Activated CD8-positive, alpha-beta memory T cell treated with anti-CD3 and anti-CD28 coated beads, Interleukin-2, amount 50 U/mL, for 4 hours (primary cell): ENCODE data around the gene ARHGAP18.

Experiments used
- DNase-seq: peaks from one replicate; pipeline ENCODE4 v3.0.0-alpha.2; 2020

The ARHGAP18 gene

GRCh38 chr6:129691043-129691640 is 18.8 kb downstream of the ARHGAP18 start:
- DNase-seq: no peak

- peak; percentile 35 for DNase-seq
Observed at GRCh38 chr6:129686941-129687627, 22.9 kb downstream of the ARHGAP18 start.

- no peak for DNase-seq
Observed at GRCh38 chr6:129685662-129686031, 24.3 kb downstream of the ARHGAP18 start.

DNA sequence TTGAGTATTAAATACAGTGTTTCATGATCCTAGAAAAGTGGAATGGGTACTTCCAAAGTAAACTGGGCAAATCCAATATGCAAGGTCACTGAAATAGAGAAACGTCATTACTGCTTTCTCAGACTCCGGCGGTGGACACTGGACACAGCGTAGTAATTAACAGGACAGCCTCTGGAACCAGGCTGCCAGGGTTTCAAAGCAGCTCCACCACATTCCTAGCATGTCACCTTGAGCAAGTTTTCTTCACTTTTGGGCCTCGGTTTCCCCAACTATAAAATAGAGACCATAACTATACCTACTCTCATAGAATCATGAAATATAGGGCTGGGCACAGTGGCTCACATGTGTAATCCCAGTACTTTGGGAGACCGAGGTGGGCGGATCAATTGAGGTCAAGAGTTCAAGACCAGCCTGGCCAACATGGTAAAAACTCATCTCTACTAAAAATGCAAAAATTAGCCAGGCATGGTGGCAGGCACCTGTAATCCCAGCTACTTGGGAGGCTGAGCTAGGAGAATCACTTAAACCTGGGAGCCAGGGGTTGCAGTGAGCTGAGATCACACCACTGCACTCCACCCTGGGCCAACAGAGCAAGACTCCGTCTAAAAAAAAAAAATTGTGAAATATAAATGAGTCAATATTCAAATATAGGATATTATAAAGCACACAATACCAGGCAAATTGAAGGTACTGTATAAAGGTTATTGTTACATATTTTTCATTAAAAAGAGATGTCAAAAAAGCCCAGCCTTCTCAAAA is 24.9 kb downstream of the ARHGAP18 start:
- no peak for DNase-seq

GRCh38 chr6:129684323-129684884 is 25.6 kb downstream of the ARHGAP18 start:
- DNase-seq: no peak

GRCh38 chr6:129683601-129684322 is 26.2 kb downstream of the ARHGAP18 start:
- DNase-seq: peak; percentile 60

DNA sequence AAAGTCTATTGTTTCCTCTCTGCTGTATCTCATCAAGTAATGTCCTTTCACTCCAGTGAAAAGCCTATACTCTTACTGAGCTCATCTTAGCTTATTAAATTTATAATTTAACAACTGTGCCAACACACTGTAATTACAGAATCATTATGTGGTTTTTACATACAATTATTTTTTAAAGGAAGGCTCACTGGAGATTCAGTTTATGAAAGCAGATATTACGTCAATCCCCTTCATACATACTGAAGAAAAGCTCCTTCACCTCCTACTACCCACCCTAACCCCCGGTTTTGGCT is 28.1 kb downstream of the ARHGAP18 start:
- no peak for DNase-seq

- DNase-seq: no peak
Observed at GRCh38 chr6:129680633-129681032, 29.3 kb downstream of the ARHGAP18 start.

GRCh38 chr6:129679758-129680157 is 30.2 kb downstream of the ARHGAP18 start:
- no peak for DNase-seq

GRCh38 chr6:129679275-129679674 is 30.7 kb downstream of the ARHGAP18 start:
- no peak for DNase-seq

DNA sequence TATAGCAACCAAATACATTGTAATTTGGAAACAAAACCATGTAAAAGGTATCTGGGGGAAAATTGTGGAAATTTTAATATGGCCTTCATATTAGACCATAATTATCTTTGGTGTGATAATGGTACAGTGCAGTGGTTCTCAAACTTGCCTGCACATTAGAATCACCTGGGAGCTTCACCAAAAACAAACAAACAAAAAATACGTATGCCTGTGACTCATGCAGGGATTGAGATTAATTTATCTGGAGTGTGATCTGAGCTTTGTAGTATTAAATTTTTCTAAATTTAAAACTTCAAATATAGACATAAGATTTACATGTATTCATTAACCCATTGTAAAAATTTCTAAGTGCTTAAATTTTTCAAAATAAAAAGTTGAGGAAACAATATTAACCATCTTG is 31.5 kb downstream of the ARHGAP18 start:
- no peak for DNase-seq

DNA sequence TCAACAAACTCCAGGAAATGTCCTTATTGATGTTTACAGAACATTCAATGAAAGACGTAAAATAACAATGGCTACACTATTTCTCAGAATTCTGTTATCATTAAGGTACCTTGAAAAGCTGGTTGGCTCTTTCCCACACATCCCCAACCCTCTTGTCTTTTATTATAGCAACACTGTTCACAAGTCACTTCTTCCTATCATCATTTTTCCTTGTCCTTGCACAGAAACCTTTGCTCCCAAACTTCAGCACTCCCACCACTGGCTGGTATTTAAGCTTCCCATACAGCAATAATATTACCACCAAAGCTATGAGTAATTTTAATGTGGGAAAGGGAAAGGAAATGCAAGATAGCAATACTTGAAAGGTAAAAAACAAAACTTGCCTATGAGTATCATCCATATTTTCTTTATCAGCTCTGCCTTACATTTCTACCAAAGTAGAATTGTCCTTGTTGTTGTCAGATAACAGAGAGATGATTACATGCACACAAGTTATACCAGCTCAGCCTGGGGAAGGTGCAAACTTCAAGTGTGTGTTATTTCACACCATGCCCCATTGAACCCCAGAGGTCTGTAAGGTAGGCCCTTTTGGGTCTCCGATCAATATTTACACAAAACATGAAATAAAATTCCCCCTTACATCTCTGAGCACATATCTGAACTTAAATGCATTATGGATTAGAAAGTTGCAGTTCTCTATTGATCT is 32.2 kb downstream of the ARHGAP18 start:
- no peak for DNase-seq

GRCh38 chr6:129675669-129676472 is 34.1 kb downstream of the ARHGAP18 start:
- DNase-seq: no peak

GRCh38 chr6:129673748-129674147 is 36.2 kb downstream of the ARHGAP18 start:
- DNase-seq: no peak

DNA sequence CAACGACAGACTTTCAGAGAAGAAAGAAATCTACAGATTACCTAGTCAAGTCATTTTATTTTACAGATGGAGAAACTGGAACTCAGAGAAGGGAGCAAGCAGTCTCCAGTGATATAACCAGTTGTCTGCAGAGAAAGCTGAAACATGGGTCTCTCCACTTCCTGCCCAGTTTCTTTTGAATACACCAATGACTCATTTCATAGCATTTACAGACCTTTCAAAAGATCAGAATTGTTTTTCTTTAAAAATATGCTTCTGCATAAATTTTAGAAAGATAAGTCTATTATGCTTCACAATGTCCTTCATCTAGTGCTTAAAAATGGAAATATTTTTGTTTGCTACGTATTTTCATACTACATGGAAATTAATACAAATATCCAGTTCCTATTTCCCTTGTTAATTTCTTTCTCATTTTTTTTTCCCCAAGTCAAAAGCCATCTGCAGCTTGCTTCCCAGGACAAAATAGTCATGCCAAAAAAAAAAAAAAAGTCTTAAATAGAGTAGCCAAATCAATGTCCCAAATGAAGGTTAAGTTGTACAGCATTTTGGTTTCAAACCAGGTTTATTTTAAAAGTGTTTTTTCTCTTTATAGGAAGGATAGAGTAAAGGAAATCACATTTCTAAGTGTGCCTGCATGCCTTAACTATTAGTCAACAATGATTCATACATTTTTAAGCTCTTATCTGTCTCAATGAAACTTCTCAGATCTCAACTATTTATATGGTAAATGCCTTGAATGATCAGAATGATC is 36.9 kb downstream of the ARHGAP18 start:
- no peak for DNase-seq

GRCh38 chr6:129672341-129672682 is 37.7 kb downstream of the ARHGAP18 start:
- DNase-seq: no peak

- DNase-seq: peak; percentile 64
Observed at GRCh38 chr6:129671442-129672340, 38.3 kb downstream of the ARHGAP18 start.

- DNase-seq: no peak
Observed at GRCh38 chr6:129670634-129671033, 39.3 kb downstream of the ARHGAP18 start.

- no peak for DNase-seq
Observed at GRCh38 chr6:129667621-129668020, 42.4 kb downstream of the ARHGAP18 start.

- no peak for DNase-seq
Observed at GRCh38 chr6:129667034-129667433, 42.9 kb downstream of the ARHGAP18 start.
